ENCODE measurements around the gene BIRC7. TPM values are rescaled to one million over a fixed set of nuclear protein-coding genes. Genes with fewer than 3 reads are reported as not detected.

BIRC7 gene
- total RNA-seq, 1 experiment from 2014 or later: 0.96 TPM

GRCh38 chr20:63260521-63260920, 24.8 kb downstream of the BIRC7 start:
- Histone ChIP-seq H4K20me1 (ENCODE audit: insufficient read depth) (no peaks in the 10 kb centered on the region), H3K36me3 (ENCODE audit: control insufficient read depth in 1 of 2, insufficient read depth in 2 of 2, low read length in 2 of 2) (no peaks in the 10 kb centered on the region), H3K4me3 (replicated peaks in 1 of 2; ENCODE audit: low read depth in 1 of 2, low read length in 2 of 2) (no peak overlapping the region), H3K9me2 (ENCODE audit: insufficient read depth) (no peaks in the 10 kb centered on the region), H3K9ac (ENCODE audit: low read length) (no peak overlapping the region), H3K79me2 (ENCODE audit: insufficient read depth, low read length) (no peaks in the 10 kb centered on the region), H3K4me1 (ENCODE audit: control insufficient read depth in 1 of 2, insufficient read depth in 2 of 2, low read length in 2 of 2) (no peaks in the 10 kb centered on the region), H3K9me3 (ENCODE audit: control insufficient read depth in 1 of 2, insufficient read depth in 1 of 2, low read depth in 1 of 2, low read length in 2 of 2) (no peaks in the 10 kb centered on the region), H3K27ac (ENCODE audit: low read depth, low read length) (no peak overlapping the region), H3K27me3 (ENCODE audit: insufficient read depth, low read length) (no peaks in the 10 kb centered on the region), H2AFZ (ENCODE audit: low read depth, low read length, poor library complexity, severe bottlenecking) (no peak overlapping the region), H3K4me2 (ENCODE audit: low read length) (no peak overlapping the region)
- ChIA-PET RAD21 (ENCODE audit: low non-redundant PET in 1 of 2, low total read pairs in 2 of 2, uncharacterized antibody in 2 of 2, unreplicated experiment in 2 of 2) (no interaction called here), CTCF (no interaction called here), POLR2A (no interaction called here)
- no peak for ATAC-seq
- intact Hi-C loops (cut with micrococcal nuclease): no loop called here
- no peak for DNase-seq (ENCODE audit: low read depth, low spot score)
- BruUV-seq (replicated peaks): no TSS peak
- TF ChIP-seq, protein P1, sequence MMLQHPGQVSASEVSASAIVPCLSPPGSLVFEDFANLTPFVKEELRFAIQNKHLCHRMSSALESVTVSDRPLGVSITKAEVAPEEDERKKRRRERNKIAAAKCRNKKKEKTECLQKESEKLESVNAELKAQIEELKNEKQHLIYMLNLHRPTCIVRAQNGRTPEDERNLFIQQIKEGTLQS (IDR thresholded peaks at IDR 0.05): no peak
- TF ChIP-seq ELF1 (IDR thresholded peaks at IDR 0.05; ENCODE audit: borderline replicate concordance, low read depth) (no peak), TCF7L2 (IDR thresholded peaks at IDR 0.05; ENCODE audit: borderline replicate concordance, extremely low read depth, insufficient read depth, insufficient read length) (no peak), SIN3A (IDR thresholded peaks at IDR 0.05; ENCODE audit: low read depth) (no peak)

- Histone ChIP-seq H3K79me2 (ENCODE audit: insufficient read depth, low read length) (no peaks in the 10 kb centered on the region), H3K36me3 (ENCODE audit: control insufficient read depth in 1 of 2, insufficient read depth in 2 of 2, low read length in 2 of 2) (no peaks in the 10 kb centered on the region), H3K27ac (ENCODE audit: low read depth, low read length) (no peak overlapping the region), H4K20me1 (ENCODE audit: insufficient read depth) (no peaks in the 10 kb centered on the region), H3K9ac (ENCODE audit: low read length) (no peak overlapping the region), H3K4me1 (ENCODE audit: control insufficient read depth in 1 of 2, insufficient read depth in 2 of 2, low read length in 2 of 2) (no peaks in the 10 kb centered on the region), H3K27me3 (ENCODE audit: insufficient read depth, low read length) (no peaks in the 10 kb centered on the region), H3K9me3 (ENCODE audit: control insufficient read depth in 1 of 2, insufficient read depth in 1 of 2, low read depth in 1 of 2, low read length in 2 of 2) (no peaks in the 10 kb centered on the region), H3K4me3 (replicated peaks in 1 of 2; ENCODE audit: low read depth in 1 of 2, low read length in 2 of 2) (no peak overlapping the region), H3K4me2 (ENCODE audit: low read length) (no peak overlapping the region), H3K9me2 (ENCODE audit: insufficient read depth) (no peaks in the 10 kb centered on the region), H2AFZ (ENCODE audit: low read depth, low read length, poor library complexity, severe bottlenecking) (no peak overlapping the region)
- RAD21 ChIA-PET (ENCODE audit: low non-redundant PET in 1 of 2, low total read pairs in 2 of 2, uncharacterized antibody in 2 of 2, unreplicated experiment in 2 of 2): no interaction called here
- intact Hi-C loops (cut with micrococcal nuclease): no loop called here
- POLR2A ChIA-PET: no interaction called here
- ATAC-seq (no peak), DNase-seq (ENCODE audit: low read depth, low spot score) (no peak)
- BruUV-seq (replicated peaks): no TSS peak
- CTCF ChIA-PET: no interaction called here
- no peak for TF ChIP-seq RAD21 (IDR thresholded peaks at IDR 0.05; ENCODE audit: low read depth)
- no peak for TF ChIP-seq ZFX (IDR thresholded peaks at IDR 0.05)
- no peak for TF ChIP-seq MAX (IDR thresholded peaks at IDR 0.05)
- TF ChIP-seq SP1 (IDR thresholded peaks at IDR 0.05; ENCODE audit: low read depth): no peak
- TF ChIP-seq ELF1 (IDR thresholded peaks at IDR 0.05; ENCODE audit: borderline replicate concordance, low read depth): no peak
Measured at GRCh38 chr20:63261060-63261794, 25.5 kb downstream of the BIRC7 start.
